ENCODE results near the gene CDH5.

CDH5 gene

DNA sequence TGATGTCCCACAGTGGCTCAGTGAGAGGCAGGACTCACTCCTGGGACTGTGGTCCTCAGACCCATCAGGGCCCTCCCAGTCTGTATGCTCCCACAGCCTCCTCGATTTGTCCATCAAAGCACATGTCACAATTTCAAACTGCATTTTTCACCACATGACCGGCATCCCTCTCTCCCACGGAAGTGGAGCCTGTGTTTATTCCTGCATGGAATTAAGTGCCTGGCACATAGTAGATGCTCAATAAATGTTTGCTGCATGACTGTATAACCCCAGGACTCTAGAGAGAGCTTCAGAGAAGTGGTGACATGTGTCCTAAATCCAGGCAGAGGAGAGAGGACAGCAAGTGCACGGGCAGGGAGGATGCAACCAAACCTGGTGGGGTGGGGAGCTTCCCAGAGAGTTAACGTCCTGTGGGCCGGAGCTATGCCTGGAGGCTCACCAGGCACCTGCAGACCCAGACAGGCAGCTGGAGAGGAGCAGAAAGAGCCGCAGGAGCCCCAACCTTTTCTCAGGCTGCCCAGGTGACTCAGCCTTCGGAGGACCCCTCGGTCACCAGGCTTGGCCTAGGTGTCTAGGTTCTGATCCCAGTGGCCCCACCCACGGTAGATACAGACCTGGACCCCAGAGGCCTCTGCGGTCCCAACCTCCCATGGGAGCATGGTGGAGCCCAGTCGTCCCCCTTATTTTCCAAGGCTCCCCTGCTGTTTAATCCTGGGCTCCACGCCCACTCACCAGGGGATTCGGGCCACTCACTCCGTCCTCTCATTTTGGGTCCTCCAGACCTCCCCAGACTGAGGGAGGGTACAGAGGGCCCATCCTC lies 5.8 kb downstream of the CDH5 start:
- TF ChIP-seq CTCF (conservative IDR thresholded peaks at IDR 0.05; ENCODE audit: low read depth) = no peak
- POLR2A ChIA-PET (ENCODE audit: low non-redundant PET) = no interaction called here
- no peak for DNase-seq (ENCODE audit: low spot score)
- no peak overlapping the region for H3K27ac ChIP-seq
- CTCF ChIA-PET = interaction anchor here (0.7 kb wide), 1 partner anchor 112 kb away, joined by 3 read pairs; no protein-coding TSS in a partner anchor

GRCh38 chr16:66372898-66373155 lies 6.3 kb downstream of the CDH5 start:
- TF ChIP-seq CTCF (conservative IDR thresholded peaks at IDR 0.05; ENCODE audit: low read depth) = no peak
- no peak for DNase-seq (ENCODE audit: low spot score)
- ChIA-PET POLR2A (ENCODE audit: low non-redundant PET) (no interaction called here), CTCF (no interaction called here)
- H3K27ac ChIP-seq = no peak overlapping the region

DNA sequence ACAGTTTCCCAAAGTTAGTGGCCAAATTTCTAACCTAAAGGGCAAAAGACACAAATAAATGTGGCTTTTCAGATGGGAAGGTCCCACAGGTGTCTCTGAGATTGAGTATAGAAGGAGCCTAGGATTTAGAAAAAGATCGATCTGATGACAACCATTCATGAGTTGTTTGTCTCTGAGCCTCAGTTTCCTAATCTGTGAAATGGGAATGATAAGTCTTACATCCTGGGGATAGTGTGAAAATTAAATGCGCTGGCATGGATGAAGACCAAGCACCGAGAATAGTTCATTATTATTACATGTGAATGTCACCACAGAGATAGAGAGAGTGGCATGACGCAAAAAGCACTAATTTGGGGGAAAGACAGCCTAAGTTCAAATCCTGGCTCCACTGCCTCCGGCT lies 7.2 kb downstream of the CDH5 start:
- TF ChIP-seq CTCF (conservative IDR thresholded peaks at IDR 0.05; ENCODE audit: low read depth) = no peak
- ChIA-PET POLR2A (ENCODE audit: low non-redundant PET) (no interaction called here), CTCF (no interaction called here)
- no peak overlapping the region for H3K27ac ChIP-seq
- no peak for DNase-seq (ENCODE audit: low spot score)

- CTCF ChIA-PET = interaction anchor here (0.6 kb wide), 1 partner anchor 403 kb away, joined by 3 read pairs; no protein-coding TSS in a partner anchor
- no peak for TF ChIP-seq CTCF (conservative IDR thresholded peaks at IDR 0.05; ENCODE audit: low read depth)
- H3K27ac ChIP-seq = no peak overlapping the region
- POLR2A ChIA-PET (ENCODE audit: low non-redundant PET) = no interaction called here
- no peak for DNase-seq (ENCODE audit: low spot score)
Measured at GRCh38 chr16:66374176-66374575, 7.7 kb downstream of the CDH5 start.

- TF ChIP-seq CTCF (conservative IDR thresholded peaks at IDR 0.05; ENCODE audit: low read depth) = no peak
- H3K27ac ChIP-seq = no peak overlapping the region
- CTCF ChIA-PET = interaction anchor here (0.5 kb wide), 1 partner anchor 559 kb away, joined by 5 read pairs; the partner anchor contains the start of gene CIAO2B
- DNase-seq (ENCODE audit: low spot score) = no peak
- POLR2A ChIA-PET (ENCODE audit: low non-redundant PET) = no interaction called here
Measured at GRCh38 chr16:66375451-66375850, 9.0 kb downstream of the CDH5 start.

GRCh38 chr16:66376114-66376513 lies 9.6 kb downstream of the CDH5 start:
- H3K27ac ChIP-seq = no peak overlapping the region
- DNase-seq (ENCODE audit: low spot score) = no peak
- ChIA-PET POLR2A (ENCODE audit: low non-redundant PET) (no interaction called here), CTCF (no interaction called here)
- TF ChIP-seq CTCF (conservative IDR thresholded peaks at IDR 0.05; ENCODE audit: low read depth) = no peak
